ENCODE results near the gene MYOM1.
A peak's percentile ranks its signal among the peaks of the same experiment; 100 is the strongest.
"Not testable (repeated sequence)": the region's sequence is repeated elsewhere in the genome, so short reads cannot be mapped to it uniquely, and the experiment has no call there.

MYOM1 gene

DNA sequence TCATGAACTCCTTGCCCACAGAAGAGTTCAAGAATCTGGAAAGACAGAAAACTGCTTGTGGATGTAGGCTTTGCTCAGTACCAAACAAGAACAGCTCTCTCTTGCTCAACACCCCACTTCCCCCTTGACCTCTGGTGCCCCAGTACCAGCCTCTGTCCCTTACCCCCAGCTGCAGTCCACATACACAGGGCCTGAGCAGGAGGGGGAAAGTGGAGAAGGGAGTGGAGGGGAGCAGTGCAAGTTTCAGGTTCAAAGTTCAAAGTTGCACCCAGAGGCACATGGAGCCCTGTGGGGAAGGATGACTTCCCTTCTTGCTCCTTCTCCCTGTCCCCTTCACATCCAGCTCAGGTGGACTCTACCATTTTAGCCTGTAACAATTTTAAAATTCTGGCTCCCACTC, 145.7 kb downstream of the MYOM1 start:
- DNase-seq: no peak

DNA sequence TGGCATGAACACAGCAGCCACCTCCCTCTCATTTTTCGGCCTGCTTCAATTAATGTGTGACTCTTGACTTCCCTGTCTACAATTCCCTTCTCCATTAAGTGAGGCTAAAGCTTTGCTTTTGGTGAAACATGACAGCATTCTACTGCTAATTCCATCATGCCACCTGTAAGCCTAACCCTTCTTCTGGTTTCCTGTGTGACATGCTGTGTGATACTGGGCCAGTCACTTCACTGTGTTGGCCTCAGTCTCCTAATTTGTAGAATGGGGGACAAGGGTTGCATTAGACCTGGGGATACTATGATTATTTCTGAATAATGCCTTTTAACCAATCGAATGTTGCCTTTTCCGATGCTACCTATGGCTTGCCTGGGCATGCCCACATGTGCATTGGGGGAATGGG, 146.4 kb downstream of the MYOM1 start:
- not testable (repeated sequence) for DNase-seq

DNA sequence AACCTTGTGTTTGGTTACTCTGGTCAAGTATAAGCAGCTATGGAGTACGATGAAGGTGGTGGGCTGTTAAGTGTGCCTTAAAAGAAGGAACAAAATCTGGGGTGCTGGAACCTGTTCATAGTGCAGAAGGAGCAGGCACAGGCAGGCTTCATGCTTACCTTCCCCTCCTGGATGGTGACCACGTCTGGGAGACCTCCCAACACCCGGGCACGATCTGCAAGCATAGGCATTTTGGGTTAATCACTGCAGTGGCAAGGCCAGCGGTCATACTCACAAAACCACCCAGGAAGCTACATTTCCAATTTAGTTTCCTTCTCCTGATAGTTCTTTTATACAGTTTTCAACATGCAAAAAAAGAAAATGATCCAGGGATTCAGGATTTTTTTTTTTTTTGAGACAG, 148.1 kb downstream of the MYOM1 start:
- DNase-seq: no peak

DNA sequence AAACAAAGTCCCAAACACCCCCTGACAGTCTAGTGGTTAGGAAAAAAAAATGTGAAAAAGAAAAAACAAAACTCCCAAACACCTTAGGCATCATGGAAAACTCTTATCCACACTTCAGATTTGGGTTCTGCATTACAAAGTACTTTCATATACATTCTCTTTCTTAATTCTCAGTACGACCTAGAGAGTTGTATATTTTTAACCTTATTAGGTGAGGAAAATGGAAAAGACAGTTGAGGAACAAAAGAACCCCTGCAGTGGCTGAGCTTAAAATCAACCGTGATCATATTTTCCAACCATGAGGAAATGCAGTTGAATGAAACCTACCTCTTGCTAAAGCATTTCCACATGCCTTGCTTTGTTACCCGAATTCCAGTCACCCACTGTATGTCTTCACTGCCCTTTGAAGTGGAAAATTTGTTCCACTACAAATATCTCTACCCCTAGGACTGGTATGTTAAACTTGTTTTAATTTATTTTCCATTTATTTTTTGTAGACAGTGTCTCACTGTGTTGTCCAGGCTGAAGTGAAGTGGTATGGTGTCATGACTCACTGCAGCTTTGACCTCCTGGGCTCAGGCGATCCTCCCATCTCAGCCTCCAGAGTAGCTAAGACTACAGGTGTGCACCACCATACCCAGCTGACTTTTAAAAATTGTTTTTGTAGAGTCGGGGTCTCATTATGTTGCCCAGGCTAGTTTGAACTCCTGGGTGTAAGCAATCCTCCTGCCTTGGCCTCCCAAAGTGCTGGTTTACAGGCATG, 149.9 kb downstream of the MYOM1 start:
- no peak for DNase-seq

GRCh38 chr18:3067722-3068121, 152.0 kb downstream of the MYOM1 start:
- DNase-seq: no peak

DNA sequence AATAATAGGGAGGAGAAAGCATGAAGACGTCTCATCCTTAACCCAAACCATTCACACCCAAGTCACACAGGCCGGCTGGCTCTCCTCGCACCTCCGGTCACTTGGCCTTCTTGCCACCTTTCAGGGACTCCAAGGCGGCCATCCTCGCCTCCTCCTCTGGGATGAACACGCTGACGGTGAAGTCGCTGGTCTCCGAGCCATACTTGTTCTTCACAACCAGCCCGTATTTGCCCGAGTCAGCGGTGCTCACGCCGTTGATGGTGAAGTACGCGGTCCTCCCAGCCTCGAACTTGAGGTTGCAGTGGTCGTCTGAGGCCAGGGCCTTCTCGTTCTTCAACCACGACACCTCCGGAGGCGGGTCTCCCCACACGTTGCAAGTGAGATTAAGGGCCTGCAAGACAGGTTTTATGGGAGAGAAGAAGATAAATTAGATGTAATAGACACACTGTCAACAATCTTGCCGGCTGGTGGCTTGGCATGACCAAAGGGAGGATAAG, 152.6 kb downstream of the MYOM1 start:
- no peak for DNase-seq

DNA sequence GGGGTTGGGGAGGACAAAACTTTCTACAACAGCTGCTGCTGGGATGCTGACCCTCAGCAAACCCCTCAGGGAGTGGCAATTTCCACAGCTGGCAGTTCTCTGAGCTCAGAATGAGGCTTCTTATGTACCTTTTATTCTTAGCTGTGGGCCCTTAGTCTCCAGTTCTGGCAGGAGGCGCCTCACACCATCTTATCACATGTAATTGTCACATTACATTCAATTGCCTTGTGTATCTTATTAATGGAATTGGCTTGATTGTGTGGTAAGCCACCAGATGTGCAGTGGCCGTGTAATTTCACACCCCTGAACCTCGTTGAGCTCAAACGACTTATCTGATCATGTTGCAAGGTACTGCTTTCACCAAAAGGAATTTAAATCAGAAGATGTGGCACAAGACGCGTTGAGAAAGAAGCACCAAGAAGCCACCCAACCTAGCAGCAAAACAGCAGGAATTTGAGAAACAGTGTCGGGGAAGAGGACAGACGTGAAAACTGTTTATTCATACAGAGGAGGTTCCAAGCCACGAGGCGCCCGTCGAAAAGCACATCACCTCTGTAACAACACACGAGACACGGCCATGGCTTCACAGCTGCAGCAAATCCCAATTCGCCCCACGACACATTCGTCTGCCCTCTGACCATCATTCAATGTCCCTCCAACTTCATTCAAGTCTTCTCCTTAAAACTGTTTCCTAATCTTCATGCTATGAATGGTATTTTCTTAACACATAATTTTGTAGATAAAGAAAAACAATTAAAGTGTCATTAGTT, 153.2 kb downstream of the MYOM1 start:
- DNase-seq: no peak

DNA sequence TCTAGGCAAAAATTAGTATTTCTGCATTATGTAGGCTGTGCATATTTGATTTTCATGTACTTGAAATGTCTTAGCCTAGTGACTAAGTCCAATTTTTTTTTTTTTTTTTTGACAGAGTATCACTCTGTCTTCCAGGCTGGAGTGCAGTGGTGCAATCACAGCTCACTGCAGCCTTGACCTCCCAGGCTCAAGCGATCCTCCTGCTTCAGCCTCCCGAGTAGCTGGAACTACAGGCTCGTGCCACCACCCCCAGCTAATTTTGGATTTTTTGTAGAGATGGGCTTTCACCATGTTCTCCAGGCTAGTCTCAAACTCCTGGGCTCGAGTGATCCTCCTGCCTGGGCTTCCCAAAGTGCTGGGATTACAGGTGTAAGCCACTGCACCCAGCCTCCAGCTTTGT, 156.0 kb downstream of the MYOM1 start:
- DNase-seq: not testable (repeated sequence)

- peak; percentile 78 for DNase-seq
These were observed 156.7 kb downstream of the MYOM1 start for GRCh38 chr18:3062798-3063680.

- no peak for DNase-seq
These were observed 158.0 kb downstream of the MYOM1 start for GRCh38 chr18:3061581-3062312.

- DNase-seq: no peak
These were observed 158.8 kb downstream of the MYOM1 start for GRCh38 chr18:3060667-3061580.

DNA sequence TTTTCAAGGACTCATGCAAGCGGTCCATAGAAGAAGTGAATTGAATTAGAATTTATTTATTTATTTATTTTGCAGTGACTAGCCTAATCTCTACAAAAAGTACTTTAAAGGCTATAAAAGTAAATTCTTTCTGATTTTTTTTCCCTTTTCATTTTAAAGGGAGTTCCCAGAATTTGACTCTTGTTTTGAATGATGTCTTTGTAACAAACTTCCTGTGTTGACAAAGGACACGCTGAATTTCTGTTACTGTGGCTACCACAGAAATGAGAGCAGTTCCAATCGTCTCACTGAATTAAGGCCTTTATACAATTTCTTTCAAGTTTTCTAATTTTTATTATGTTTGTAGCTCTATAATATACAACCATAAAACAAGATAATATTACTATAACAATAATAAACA, 160.5 kb downstream of the MYOM1 start:
- DNase-seq: no peak

- no peak for DNase-seq
These were observed 161.2 kb downstream of the MYOM1 start for GRCh38 chr18:3058328-3059191.

GRCh38 chr18:3057526-3057925, 162.2 kb downstream of the MYOM1 start:
- no peak for DNase-seq

GRCh38 chr18:3056311-3056710, 163.5 kb downstream of the MYOM1 start:
- DNase-seq: no peak

DNA sequence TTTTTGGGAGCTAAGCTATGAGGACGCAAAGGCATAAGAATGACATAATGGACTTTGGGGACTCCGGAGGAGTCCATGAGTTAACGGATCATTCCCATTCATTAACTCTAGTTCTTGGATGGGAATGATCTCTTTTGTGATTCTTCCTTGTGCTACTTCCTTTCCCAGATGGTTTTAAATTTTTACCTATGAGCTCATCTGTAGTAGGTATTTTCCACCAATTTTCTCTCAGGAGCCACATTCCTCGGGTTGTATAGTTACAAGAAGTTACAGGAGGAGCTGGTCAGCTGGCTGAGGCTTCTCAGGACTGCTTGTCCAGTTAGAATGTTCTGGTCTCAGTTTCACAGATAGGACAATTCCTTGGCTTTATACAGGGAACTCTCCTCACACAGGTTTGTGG, 164.0 kb downstream of the MYOM1 start:
- DNase-seq: no peak

GRCh38 chr18:3055186-3055728, 164.5 kb downstream of the MYOM1 start:
- no peak for DNase-seq

DNA sequence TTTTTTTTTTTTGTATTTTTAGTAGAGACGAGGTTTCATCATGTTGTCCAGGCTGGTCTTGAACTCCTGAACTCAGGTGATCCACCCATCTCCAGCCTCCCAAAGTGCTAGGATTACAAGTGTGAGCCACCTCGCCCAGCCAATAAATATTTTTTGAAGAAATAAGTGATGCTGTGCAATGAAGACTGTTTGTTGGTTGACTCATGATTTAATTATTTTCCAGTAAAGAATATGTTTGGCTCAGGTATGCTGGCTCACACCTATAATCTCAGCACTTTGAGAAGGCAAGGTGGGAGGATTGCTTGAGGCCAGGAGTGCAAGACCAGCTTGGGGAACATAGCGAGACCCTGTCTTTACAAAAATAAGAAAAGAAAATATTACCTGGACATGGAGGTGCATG, 165.0 kb downstream of the MYOM1 start:
- no peak for DNase-seq

- DNase-seq: no peak
These were observed 165.6 kb downstream of the MYOM1 start for GRCh38 chr18:3054214-3054613.

GRCh38 chr18:3053081-3053480, 166.7 kb downstream of the MYOM1 start:
- DNase-seq: no peak
